HepG2 (cell line): Measurements from ENCODE around the gene WNT7B. TPM values are rescaled to one million over a fixed set of nuclear protein-coding genes. Genes with fewer than 3 reads are reported as not detected.
A peak's percentile ranks its signal among the peaks of the same experiment; 100 is the strongest.

Source experiments
- ARNT2 ChIP-seq: sonication (generic); formaldehyde crosslinking; IDR thresholded peaks from 2 replicates; pipeline ENCODE4 v1.8.0; 2022; ENCODE audit warnings: mild to moderate bottlenecking, low read depth, missing genetic modification reagents, moderate library complexity
- BRD4 ChIP-seq: sonication (generic); formaldehyde crosslinking; IDR thresholded peaks from 2 replicates; pipeline ENCODE4 v1.4.0; 2020; ENCODE audit warnings: missing genetic modification reagents
- CC2D1A ChIP-seq: sonication (generic); formaldehyde crosslinking; IDR thresholded peaks from 2 replicates; pipeline ENCODE4 v1.8.1; 2023; ENCODE audit warnings: mild to moderate bottlenecking, missing genetic modification reagents
- HMG20A ChIP-seq: IDR thresholded peaks from 2 replicates; pipeline ENCODE4 v1.6.1; 2016; ENCODE audit warnings: borderline replicate concordance
- HNRNPL ChIP-seq: fragments of 200-400 bp; formaldehyde crosslinking; IDR thresholded peaks from 2 replicates; pipeline ENCODE4 v1.6.1; 2017; ENCODE audit warnings: mild to moderate bottlenecking, low read depth, low read length
- HOXD1 ChIP-seq: sonication (generic); formaldehyde crosslinking; IDR thresholded peaks from 2 replicates; pipeline ENCODE4 v1.5.0; 2020; ENCODE audit warnings: missing genetic modification reagents
- KDM2A ChIP-seq: sonication (generic); formaldehyde crosslinking; IDR thresholded peaks from 2 replicates; pipeline ENCODE4 v1.4.0; 2020; ENCODE audit warnings: low read depth, missing genetic modification reagents, borderline replicate concordance
- MAFK ChIP-seq, 2 experiments: IDR thresholded peaks in 1 of 2; conservative IDR thresholded peaks in 1 of 2; 2 replicates each; pipeline ENCODE4 v1.6.1; 2011; ENCODE audit warnings: improper control_type of control experiment in 2 of 2, low read length in 2 of 2
- MATR3 ChIP-seq: sonication (generic); formaldehyde crosslinking; IDR thresholded peaks from 2 replicates; pipeline ENCODE4 v1.4.0; 2020; ENCODE audit warnings: missing genetic modification reagents
- MXD4 ChIP-seq: IDR thresholded peaks from 2 replicates; pipeline ENCODE4 v1.6.1; 2016; ENCODE audit warnings: mild to moderate bottlenecking, missing biosample characterization, missing genetic modification reagents
- NFKBIZ ChIP-seq: IDR thresholded peaks from 2 replicates; pipeline ENCODE4 v1.6.1; 2018; ENCODE audit warnings: missing genetic modification reagents, missing compliant biosample characterization
- PAWR ChIP-seq: sonication (generic); formaldehyde crosslinking; IDR thresholded peaks from 2 replicates; pipeline ENCODE4 v1.4.0; 2020; ENCODE audit warnings: missing genetic modification reagents, mild to moderate bottlenecking, borderline replicate concordance
- PAX8 ChIP-seq: sonication (generic); formaldehyde crosslinking; IDR thresholded peaks from 2 replicates; pipeline ENCODE4 v1.8.0; 2022; ENCODE audit warnings: mild to moderate bottlenecking, missing genetic modification reagents, borderline replicate concordance
- POLR2G ChIP-seq: fragments of 200-400 bp; formaldehyde crosslinking; IDR thresholded peaks from 2 replicates; pipeline ENCODE4 v1.6.1; 2018; ENCODE audit warnings: mild to moderate bottlenecking, low read depth, low read length, moderate library complexity
- RAD51 ChIP-seq: fragments of 450-650 bp; IDR thresholded peaks from 2 replicates; pipeline ENCODE4 v1.6.1; 2016; ENCODE audit warnings: borderline replicate concordance
- REL ChIP-seq: sonication (generic); formaldehyde crosslinking; conservative IDR thresholded peaks from 2 replicates; pipeline ENCODE4 v1.8.0; 2022; ENCODE audit warnings: mild to moderate bottlenecking, missing genetic modification reagents, moderate library complexity
- RXRA ChIP-seq: sonication (generic); formaldehyde crosslinking; IDR thresholded peaks from 2 replicates; pipeline ENCODE4 v1.5.1; 2020; ENCODE audit warnings: missing genetic modification reagents
- SP140L ChIP-seq: sonication (generic); formaldehyde crosslinking; IDR thresholded peaks from 2 replicates; pipeline ENCODE4 v1.4.0; 2020; ENCODE audit warnings: missing genetic modification reagents, borderline replicate concordance
- TRIM24 ChIP-seq: sonication (generic); formaldehyde crosslinking; IDR thresholded peaks from 2 replicates; pipeline ENCODE4 v1.8.0; 2022; ENCODE audit warnings: mild to moderate bottlenecking, missing genetic modification reagents
- ZC3H4 ChIP-seq: sonication (generic); formaldehyde crosslinking; IDR thresholded peaks from 2 replicates; pipeline ENCODE4 v1.4.0; 2020; ENCODE audit warnings: missing genetic modification reagents, borderline replicate concordance
- ZFP82 ChIP-seq: sonication (generic); formaldehyde crosslinking; IDR thresholded peaks from 2 replicates; pipeline ENCODE4 v1.5.1; 2020; ENCODE audit warnings: mild to moderate bottlenecking, missing genetic modification reagents, borderline replicate concordance
- ZMAT3 ChIP-seq: sonication (generic); formaldehyde crosslinking; conservative IDR thresholded peaks from 2 replicates; pipeline ENCODE4 v1.7.0; 2021; ENCODE audit warnings: missing genetic modification reagents
- ZNF20 ChIP-seq: sonication (generic); formaldehyde crosslinking; IDR thresholded peaks from 2 replicates; pipeline ENCODE4 v1.4.0; 2020; ENCODE audit warnings: mild to moderate bottlenecking, moderate library complexity, missing genetic modification reagents
- ZNF552 ChIP-seq: sonication (generic); formaldehyde crosslinking; IDR thresholded peaks from 2 replicates; pipeline ENCODE4 v1.9.0; 2022; ENCODE audit warnings: missing genetic modification reagents, mild to moderate bottlenecking, borderline replicate concordance
- ZNF615 ChIP-seq: sonication (generic); formaldehyde crosslinking; IDR thresholded peaks from 2 replicates; pipeline ENCODE4 v1.5.0; 2020; ENCODE audit warnings: mild to moderate bottlenecking, missing genetic modification reagents, borderline replicate concordance
- ZNF674 ChIP-seq: sonication (generic); formaldehyde crosslinking; IDR thresholded peaks from 2 replicates; pipeline ENCODE4 v1.5.0; 2020; ENCODE audit warnings: low read depth, mild to moderate bottlenecking, missing genetic modification reagents
- ZNF747 ChIP-seq: sonication (generic); formaldehyde crosslinking; IDR thresholded peaks from 2 replicates; pipeline ENCODE4 v1.8.1; 2023; ENCODE audit warnings: missing genetic modification reagents, mild to moderate bottlenecking, borderline replicate concordance
- polyA plus RNA-seq, 8 experiments: library from polyadenylated mRNA; depleted of rRNA in 3 of 8; stranded (reverse) in 7 of 8; unstranded in 1 of 8; fragments of >200 nt; fragmentation: Illumina TruSeq in 4 of 8; extraction: Trizol in 4 of 8; gene quantifications; 2 replicates each; pipeline versions ENCODE4 v1.2.1 to v1.2.3, GENCODE V29; 2011 to 2016; ENCODE audit warnings: low read depth in 4 of 8, missing spikeins in 1 of 8, mixed read lengths in 1 of 8; ENCODE audit not compliant: insufficient read depth in 1 of 8
- total RNA-seq, 5 experiments: library from RNA; depleted of rRNA; stranded (reverse); fragments of >200 nt; fragmentation: Illumina TruSeq; extraction: Trizol; gene quantifications; 2 replicates each; pipeline ENCODE4 v1.2.3, GENCODE V29; 2016; ENCODE audit warnings: low read depth in 1 of 5
- TF ChIP-seq, protein P1 (sequence below): sonication (generic); formaldehyde crosslinking; IDR thresholded peaks from 2 replicates; pipeline ENCODE4 v1.5.1; 2020; ENCODE audit warnings: missing genetic modification reagents, mild to moderate bottlenecking, borderline replicate concordance
- TF ChIP-seq, protein P2 (sequence below): sonication (generic); formaldehyde crosslinking; IDR thresholded peaks from 2 replicates; pipeline ENCODE4 v1.5.0; 2020; ENCODE audit warnings: mild to moderate bottlenecking, low read depth, missing genetic modification reagents, borderline replicate concordance
- TF ChIP-seq, protein P3 (sequence below): sonication (generic); formaldehyde crosslinking; IDR thresholded peaks from 2 replicates; pipeline ENCODE4 v1.8.0; 2022; ENCODE audit warnings: missing genetic modification reagents, low read depth, mild to moderate bottlenecking, borderline replicate concordance

WNT7B gene
- total and polyA plus RNA-seq, 2 of the 13 experiments (the other 11 are each of a cell fraction or from before 2014, with no cell fraction given): 0.09 TPM; not detected in 1

DNA sequence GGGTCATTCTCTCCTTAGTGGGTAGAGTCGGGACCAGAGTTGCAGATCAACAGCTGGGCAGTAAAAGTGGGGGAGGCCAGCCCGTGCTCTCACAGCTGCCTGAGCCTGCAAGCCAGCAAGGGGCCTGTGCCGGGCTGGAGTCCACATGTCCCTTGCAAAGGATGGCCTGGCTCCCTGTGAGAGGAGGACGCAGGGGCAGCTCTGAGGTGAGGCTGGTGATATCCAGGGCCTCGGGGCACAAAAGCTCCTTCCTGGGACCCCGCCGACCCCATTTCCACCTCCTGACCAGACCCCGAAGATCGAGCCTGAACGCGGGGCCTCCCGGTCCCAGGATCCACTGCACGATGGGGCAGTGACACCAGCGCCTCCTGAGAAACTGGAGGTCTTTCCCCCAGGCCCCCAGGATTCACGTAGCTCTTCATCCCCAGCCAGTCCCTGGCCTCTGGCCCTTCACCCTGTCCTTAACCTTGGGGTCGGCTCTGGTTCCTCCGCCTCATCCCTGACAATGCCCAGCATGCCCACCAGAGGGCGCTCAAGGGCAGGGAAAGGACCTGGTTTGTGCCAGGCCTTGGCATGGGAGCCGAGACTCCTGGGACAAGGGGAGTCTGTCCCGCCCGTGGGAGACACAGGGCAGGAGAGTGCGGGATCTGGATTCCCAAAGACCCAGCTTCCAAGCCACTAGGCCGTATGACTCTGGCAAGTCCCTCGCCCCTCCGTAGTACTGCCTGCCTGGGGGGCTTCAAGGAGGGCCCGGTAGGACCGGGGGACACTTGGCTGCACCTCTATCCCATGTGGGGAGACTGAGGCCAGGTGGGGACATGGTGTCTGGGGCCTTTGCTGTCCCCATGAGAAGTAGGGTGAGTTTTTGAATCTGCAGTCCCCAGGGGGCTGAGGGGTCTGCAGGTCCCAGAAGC lies 17.8 kb upstream of the WNT7B start (continued):
- TF ChIP-seq, protein P1, sequence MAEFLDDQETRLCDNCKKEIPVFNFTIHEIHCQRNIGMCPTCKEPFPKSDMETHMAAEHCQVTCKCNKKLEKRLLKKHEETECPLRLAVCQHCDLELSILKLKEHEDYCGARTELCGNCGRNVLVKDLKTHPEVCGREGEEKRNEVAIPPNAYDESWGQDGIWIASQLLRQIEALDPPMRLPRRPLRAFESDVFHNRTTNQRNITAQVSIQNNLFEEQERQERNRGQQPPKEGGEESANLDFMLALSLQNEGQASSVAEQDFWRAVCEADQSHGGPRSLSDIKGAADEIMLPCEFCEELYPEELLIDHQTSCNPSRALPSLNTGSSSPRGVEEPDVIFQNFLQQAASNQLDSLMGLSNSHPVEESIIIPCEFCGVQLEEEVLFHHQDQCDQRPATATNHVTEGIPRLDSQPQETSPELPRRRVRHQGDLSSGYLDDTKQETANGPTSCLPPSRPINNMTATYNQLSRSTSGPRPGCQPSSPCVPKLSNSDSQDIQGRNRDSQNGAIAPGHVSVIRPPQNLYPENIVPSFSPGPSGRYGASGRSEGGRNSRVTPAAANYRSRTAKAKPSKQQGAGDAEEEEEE: no peak
- no peak for TF ChIP-seq REL
- peak; percentile 82 for TF ChIP-seq HNRNPL
- no peak for TF ChIP-seq ZNF20
- no peak for TF ChIP-seq ZNF615 (CRISPR knock-in tag)
- no peak for TF ChIP-seq POLR2G
- TF ChIP-seq ZNF674 (CRISPR knock-in tag): no peak
- no peak for TF ChIP-seq CC2D1A
- no peak for TF ChIP-seq ZMAT3 (CRISPR knock-in tag)
- no peak for TF ChIP-seq MXD4 (CRISPR knock-in tag)
- no peak for TF ChIP-seq ZNF552 (CRISPR knock-in tag)
- TF ChIP-seq MATR3: no peak
- no peak for TF ChIP-seq HOXD1
- 0 out of 2 replicates have a peak, but pooled peaks have one; percentile 23 for TF ChIP-seq BRD4
- no peak for TF ChIP-seq RAD51
- peak; percentile 75; the same call in 1 of the 2 replicates for TF ChIP-seq KDM2A (CRISPR knock-in tag)
- no peak for TF ChIP-seq PAWR (CRISPR knock-in tag)
- TF ChIP-seq ARNT2 (CRISPR knock-in tag): peak; percentile 55; the same call in 1 of the 2 replicates
- TF ChIP-seq, protein P2, sequence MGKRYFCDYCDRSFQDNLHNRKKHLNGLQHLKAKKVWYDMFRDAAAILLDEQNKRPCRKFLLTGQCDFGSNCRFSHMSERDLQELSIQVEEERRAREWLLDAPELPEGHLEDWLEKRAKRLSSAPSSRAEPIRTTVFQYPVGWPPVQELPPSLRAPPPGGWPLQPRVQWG: no peak
- no peak for TF ChIP-seq ZC3H4 (CRISPR knock-in tag)
- TF ChIP-seq PAX8: no peak
- TF ChIP-seq TRIM24: no peak
- TF ChIP-seq HMG20A (CRISPR knock-in tag): no peak
- TF ChIP-seq, protein P3, sequence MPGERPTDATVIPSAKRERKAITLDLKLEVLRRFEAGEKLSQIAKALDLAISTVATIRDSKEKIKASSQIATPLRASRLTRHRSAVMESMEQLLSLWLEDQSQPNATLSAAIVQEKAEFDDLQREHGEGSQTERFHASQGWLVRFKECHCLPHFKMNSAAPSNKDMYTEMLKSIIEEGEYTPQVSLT: no peak
- TF ChIP-seq SP140L (CRISPR knock-in tag): no peak
- TF ChIP-seq MAFK (conservative IDR thresholded peaks at IDR 0.05 in 1 of 2, IDR thresholded peaks at IDR 0.05 in 1 of 2; ENCODE audit: low read length in 2 of 2): no peak
- TF ChIP-seq NFKBIZ: no peak
- TF ChIP-seq ZNF747 (CRISPR knock-in tag): no peak
- peak; percentile 79 for TF ChIP-seq RXRA (CRISPR knock-in tag)
- no peak for TF ChIP-seq ZFP82 (CRISPR knock-in tag)
